Measurements from ENCODE around the gene KCTD19.

The KCTD19 gene

DNA sequence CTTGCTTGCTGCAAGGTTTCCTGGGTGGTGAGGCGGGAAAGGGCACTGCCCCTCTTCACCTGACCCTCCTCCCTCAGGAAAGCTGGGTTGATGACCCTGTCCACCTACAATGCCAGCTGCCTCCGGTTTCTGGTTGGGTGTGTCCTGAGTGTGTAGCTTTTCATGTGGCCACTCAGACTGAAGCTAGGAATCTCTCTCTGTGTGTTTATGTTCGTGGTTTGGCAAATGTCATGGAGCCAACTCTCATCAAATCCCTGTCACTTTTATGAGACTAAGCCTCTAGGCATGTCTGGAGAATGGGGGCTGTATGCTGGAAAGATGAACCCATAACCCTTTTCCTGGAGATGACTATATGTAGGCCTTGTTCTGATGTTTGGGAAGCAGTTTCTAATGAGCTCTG, 30.1 kb downstream of the KCTD19 start:
- peaks cover 20% of the 10 kb centered on the region for H3K4me1 ChIP-seq (ENCODE audit: control insufficient read depth, insufficient read depth, low read length)
- no peaks in the 10 kb centered on the region for H3K36me3 ChIP-seq (ENCODE audit: control insufficient read depth, insufficient read depth, low read length, severe bottlenecking)
- peak; percentile 53 for DNase-seq (ENCODE audit: low read depth)
- H3K9me3 ChIP-seq (ENCODE audit: control insufficient read depth, low read length): no peaks in the 10 kb centered on the region
- no peak overlapping the region for H3K9ac ChIP-seq (ENCODE audit: low read length)
- no peaks in the 10 kb centered on the region for H3K27me3 ChIP-seq (replicated peaks; ENCODE audit: control insufficient read depth, insufficient read depth, low read length)
- H3K4me3 ChIP-seq (ENCODE audit: low read length): no peak overlapping the region

DNA sequence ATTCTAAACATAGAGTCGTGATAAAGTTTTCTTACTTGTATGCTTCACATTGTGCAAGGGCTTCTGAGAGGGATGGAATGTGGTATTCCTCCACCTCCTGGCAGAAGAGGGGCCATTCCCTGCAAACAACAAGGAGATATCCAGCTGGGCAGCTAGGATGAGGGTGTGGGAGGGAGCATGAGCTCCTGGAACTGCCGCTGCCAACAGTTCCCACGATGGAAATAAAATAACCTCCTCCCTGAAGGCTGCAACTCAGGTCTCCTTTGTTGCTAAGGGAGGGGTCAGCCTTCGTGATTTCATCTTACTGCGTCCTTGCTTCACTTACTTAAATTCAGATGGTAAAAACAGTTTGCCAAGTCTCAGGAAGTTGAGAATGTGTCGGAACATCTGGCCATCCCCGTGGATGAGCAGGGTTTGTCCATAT, 31.6 kb downstream of the KCTD19 start:
- Histone ChIP-seq H3K4me3 (ENCODE audit: low read length) (peak overlapping the region; percentile 5), H3K36me3 (ENCODE audit: control insufficient read depth, insufficient read depth, low read length, severe bottlenecking) (no peaks in the 10 kb centered on the region), H3K4me1 (ENCODE audit: control insufficient read depth, insufficient read depth, low read length) (peaks cover 16% of the 10 kb centered on the region), H3K9me3 (ENCODE audit: control insufficient read depth, low read length) (no peaks in the 10 kb centered on the region), H3K9ac (ENCODE audit: low read length) (no peak overlapping the region), H3K27me3 (replicated peaks; ENCODE audit: control insufficient read depth, insufficient read depth, low read length) (no peaks in the 10 kb centered on the region)
- peak; percentile 42 for DNase-seq (ENCODE audit: low read depth)

DNA sequence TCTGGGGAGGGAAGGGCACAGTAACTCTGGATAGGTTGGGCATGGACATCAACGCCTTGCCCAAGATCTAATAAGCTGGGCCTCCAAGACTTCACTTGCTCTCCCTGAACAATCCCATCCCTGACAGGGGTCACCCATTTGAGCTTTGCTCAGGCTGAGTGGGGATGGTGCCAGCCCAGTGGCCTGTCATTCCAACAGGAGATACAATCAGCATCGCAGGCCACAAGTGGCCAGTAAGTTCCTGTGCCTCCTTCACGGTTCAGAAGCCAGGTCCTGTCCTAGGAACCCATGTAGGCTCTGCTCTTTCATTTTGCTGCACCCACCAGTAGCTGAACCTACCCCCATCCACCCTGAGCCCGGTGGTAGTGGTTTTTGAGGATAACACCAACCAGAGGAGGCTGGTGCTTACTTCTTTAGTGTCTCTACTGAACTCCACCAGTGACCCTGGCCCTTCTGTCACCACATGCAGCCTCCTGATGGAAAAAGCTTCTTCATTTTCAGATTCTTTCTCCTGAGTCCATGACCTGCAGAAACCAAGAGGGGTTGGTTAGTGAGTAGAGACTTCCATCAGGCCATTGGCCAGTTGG, 32.3 kb downstream of the KCTD19 start:
- Histone ChIP-seq H3K27me3 (replicated peaks; ENCODE audit: control insufficient read depth, insufficient read depth, low read length) (no peaks in the 10 kb centered on the region), H3K9me3 (ENCODE audit: control insufficient read depth, low read length) (no peaks in the 10 kb centered on the region), H3K9ac (ENCODE audit: low read length) (no peak overlapping the region), H3K36me3 (ENCODE audit: control insufficient read depth, insufficient read depth, low read length, severe bottlenecking) (no peaks in the 10 kb centered on the region), H3K4me1 (ENCODE audit: control insufficient read depth, insufficient read depth, low read length) (peaks cover 16% of the 10 kb centered on the region), H3K4me3 (ENCODE audit: low read length) (no peak overlapping the region)
- no peak for DNase-seq (ENCODE audit: low read depth)

DNA sequence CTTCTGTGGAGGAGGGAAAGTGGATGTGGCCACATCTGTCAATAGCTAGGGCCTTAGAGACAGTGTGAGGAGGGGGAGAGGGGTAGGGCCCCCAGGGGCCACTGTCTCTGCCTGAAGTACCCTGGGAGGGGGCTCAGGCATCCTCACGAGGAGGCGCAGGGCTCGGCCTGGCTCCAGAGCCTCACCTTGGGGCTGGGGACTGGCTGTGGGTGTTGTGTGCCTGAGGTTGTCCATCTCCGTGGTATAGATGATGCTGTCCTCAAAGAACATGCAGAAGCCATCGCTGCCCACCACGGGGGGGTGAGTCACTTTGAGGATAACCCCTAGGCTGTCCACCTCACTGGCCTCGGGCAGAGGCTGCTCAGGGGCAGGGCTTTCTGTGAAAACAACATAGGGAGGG, 35.1 kb downstream of the KCTD19 start:
- DNase-seq (ENCODE audit: low read depth): no peak
- no peak overlapping the region for H3K4me3 ChIP-seq (ENCODE audit: low read length)
- no peak overlapping the region for H3K9ac ChIP-seq (ENCODE audit: low read length)
- H3K9me3 ChIP-seq (ENCODE audit: control insufficient read depth, low read length): no peaks in the 10 kb centered on the region
- peaks cover 11% of the 10 kb centered on the region for H3K4me1 ChIP-seq (ENCODE audit: control insufficient read depth, insufficient read depth, low read length)
- H3K27me3 ChIP-seq (replicated peaks; ENCODE audit: control insufficient read depth, insufficient read depth, low read length): no peaks in the 10 kb centered on the region
- peaks cover 8% of the 10 kb centered on the region for H3K36me3 ChIP-seq (ENCODE audit: control insufficient read depth, insufficient read depth, low read length, severe bottlenecking)

DNA sequence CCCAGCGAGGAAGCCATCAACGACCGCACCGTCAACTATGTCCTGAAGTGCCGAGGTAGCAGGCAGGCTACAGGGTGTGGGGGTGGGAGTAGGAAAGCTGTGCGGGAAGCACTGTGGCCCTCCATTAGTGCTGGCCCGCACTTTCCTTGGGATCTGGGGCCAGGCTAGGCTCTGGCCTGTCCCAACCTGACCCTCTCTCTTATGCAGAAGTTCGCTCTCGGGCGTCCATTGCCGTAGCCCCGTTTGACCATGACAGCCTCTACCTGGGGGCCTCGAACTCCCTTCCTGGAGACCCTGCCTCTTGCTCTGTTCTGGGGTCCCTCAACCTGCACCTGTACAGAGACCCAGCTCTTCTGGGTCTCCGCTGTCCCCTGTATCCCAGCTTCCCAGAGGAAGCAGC, 38.6 kb downstream of the KCTD19 start:
- no peaks in the 10 kb centered on the region for H3K27me3 ChIP-seq (replicated peaks; ENCODE audit: control insufficient read depth, insufficient read depth, low read length)
- no peak for DNase-seq (ENCODE audit: low read depth)
- H3K4me3 ChIP-seq (ENCODE audit: low read length): no peak overlapping the region
- H3K4me1 ChIP-seq (ENCODE audit: control insufficient read depth, insufficient read depth, low read length): no peaks in the 10 kb centered on the region
- H3K9ac ChIP-seq (ENCODE audit: low read length): no peak overlapping the region
- H3K36me3 ChIP-seq (ENCODE audit: control insufficient read depth, insufficient read depth, low read length, severe bottlenecking): peaks cover 12% of the 10 kb centered on the region
- H3K9me3 ChIP-seq (ENCODE audit: control insufficient read depth, low read length): no peaks in the 10 kb centered on the region

GRCh38 chr16:67286441-67287235, 39.9 kb downstream of the KCTD19 start:
- no peaks in the 10 kb centered on the region for H3K4me1 ChIP-seq (ENCODE audit: control insufficient read depth, insufficient read depth, low read length)
- no peak for DNase-seq (ENCODE audit: low read depth)
- H3K36me3 ChIP-seq (ENCODE audit: control insufficient read depth, insufficient read depth, low read length, severe bottlenecking): peaks cover 19% of the 10 kb centered on the region
- H3K27me3 ChIP-seq (replicated peaks; ENCODE audit: control insufficient read depth, insufficient read depth, low read length): no peaks in the 10 kb centered on the region
- H3K4me3 ChIP-seq (ENCODE audit: low read length): no peak overlapping the region
- no peaks in the 10 kb centered on the region for H3K9me3 ChIP-seq (ENCODE audit: control insufficient read depth, low read length)
- no peak overlapping the region for H3K9ac ChIP-seq (ENCODE audit: low read length)

DNA sequence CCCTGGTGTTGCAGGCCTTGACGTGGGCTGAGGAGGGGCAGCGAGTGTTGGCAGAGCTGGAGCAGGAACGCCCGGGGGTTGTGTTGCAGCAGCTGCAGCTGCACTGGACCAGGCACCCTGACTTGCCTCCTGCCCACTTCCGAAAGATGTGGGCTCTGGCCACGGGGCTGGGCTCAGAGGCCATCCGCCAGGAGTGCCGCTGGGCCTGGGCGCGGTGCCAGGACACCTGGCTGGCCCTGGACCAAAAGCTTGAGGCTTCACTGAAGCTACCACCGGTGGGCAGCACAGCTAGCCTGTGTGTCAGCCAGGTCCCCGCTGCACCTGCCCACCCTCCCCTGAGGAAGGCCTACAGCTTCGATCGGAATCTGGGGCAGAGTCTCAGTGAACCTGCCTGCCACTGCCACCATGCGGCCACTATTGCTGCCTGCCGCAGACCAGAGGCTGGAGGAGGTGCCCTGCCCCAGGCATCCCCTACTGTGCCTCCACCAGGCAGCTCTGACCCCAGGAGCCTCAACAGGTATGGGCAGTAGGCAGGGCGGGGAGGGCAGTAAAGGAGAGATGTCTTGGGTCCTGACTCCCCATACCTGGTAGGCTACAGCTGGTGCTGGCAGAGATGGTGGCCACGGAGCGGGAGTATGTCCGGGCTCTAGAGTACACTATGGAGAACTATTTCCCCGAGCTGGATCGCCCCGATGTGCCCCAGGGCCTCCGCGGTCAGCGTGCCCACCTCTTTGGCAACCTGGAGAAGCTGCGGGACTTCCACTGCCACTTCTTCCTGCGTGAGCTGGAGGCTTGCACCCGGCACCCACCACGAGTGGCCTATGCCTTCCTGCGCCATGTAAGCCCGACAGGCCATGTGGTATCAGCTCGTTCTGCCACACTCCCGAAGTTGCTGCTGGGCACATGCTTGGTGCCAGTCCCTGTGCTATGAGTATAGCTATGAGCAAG, 41.6 kb downstream of the KCTD19 start:
- DNase-seq (ENCODE audit: low read depth): peak; percentile 48
- no peak overlapping the region for H3K4me3 ChIP-seq (ENCODE audit: low read length)
- H3K27me3 ChIP-seq (replicated peaks; ENCODE audit: control insufficient read depth, insufficient read depth, low read length): no peaks in the 10 kb centered on the region
- peaks cover 19% of the 10 kb centered on the region for H3K36me3 ChIP-seq (ENCODE audit: control insufficient read depth, insufficient read depth, low read length, severe bottlenecking)
- peaks cover 2% of the 10 kb centered on the region for H3K4me1 ChIP-seq (ENCODE audit: control insufficient read depth, insufficient read depth, low read length)
- no peak overlapping the region for H3K9ac ChIP-seq (ENCODE audit: low read length)
- H3K9me3 ChIP-seq (ENCODE audit: control insufficient read depth, low read length): no peaks in the 10 kb centered on the region

- Histone ChIP-seq H3K4me1 (ENCODE audit: control insufficient read depth, insufficient read depth, low read length) (peaks cover 5% of the 10 kb centered on the region), H3K4me3 (ENCODE audit: low read length) (no peak overlapping the region), H3K9ac (ENCODE audit: low read length) (no peak overlapping the region), H3K36me3 (ENCODE audit: control insufficient read depth, insufficient read depth, low read length, severe bottlenecking) (peaks cover 19% of the 10 kb centered on the region), H3K9me3 (ENCODE audit: control insufficient read depth, low read length) (no peaks in the 10 kb centered on the region), H3K27me3 (replicated peaks; ENCODE audit: control insufficient read depth, insufficient read depth, low read length) (no peaks in the 10 kb centered on the region)
- DNase-seq (ENCODE audit: low read depth): no peak
Observed at GRCh38 chr16:67283826-67284555, 42.5 kb downstream of the KCTD19 start.

- no peak overlapping the region for H3K4me3 ChIP-seq (ENCODE audit: low read length)
- no peak overlapping the region for H3K9ac ChIP-seq (ENCODE audit: low read length)
- no peaks in the 10 kb centered on the region for H3K27me3 ChIP-seq (replicated peaks; ENCODE audit: control insufficient read depth, insufficient read depth, low read length)
- H3K9me3 ChIP-seq (ENCODE audit: control insufficient read depth, low read length): no peaks in the 10 kb centered on the region
- DNase-seq (ENCODE audit: low read depth): no peak
- peaks cover 12% of the 10 kb centered on the region for H3K4me1 ChIP-seq (ENCODE audit: control insufficient read depth, insufficient read depth, low read length)
- peaks cover 19% of the 10 kb centered on the region for H3K36me3 ChIP-seq (ENCODE audit: control insufficient read depth, insufficient read depth, low read length, severe bottlenecking)
Observed at GRCh38 chr16:67283039-67283825, 43.3 kb downstream of the KCTD19 start.

DNA sequence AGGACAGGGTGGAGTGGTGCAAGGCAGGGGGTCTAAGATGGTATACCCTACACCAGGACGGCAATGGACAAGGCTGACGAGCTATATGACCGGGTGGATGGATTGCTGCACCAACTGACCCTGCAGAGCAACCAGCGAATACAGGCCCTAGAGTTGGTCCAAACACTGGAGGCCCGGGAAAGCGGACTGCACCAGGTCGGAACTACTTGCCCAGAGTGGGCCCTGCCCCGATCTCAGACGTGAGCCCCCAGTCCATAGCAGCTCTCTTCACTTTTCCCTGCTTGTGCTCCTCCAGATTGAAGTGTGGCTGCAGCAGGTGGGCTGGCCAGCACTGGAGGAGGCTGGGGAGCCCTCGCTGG, 44.1 kb downstream of the KCTD19 start:
- peaks cover 19% of the 10 kb centered on the region for H3K36me3 ChIP-seq (ENCODE audit: control insufficient read depth, insufficient read depth, low read length, severe bottlenecking)
- H3K9me3 ChIP-seq (ENCODE audit: control insufficient read depth, low read length): no peaks in the 10 kb centered on the region
- H3K27me3 ChIP-seq (replicated peaks; ENCODE audit: control insufficient read depth, insufficient read depth, low read length): no peaks in the 10 kb centered on the region
- DNase-seq (ENCODE audit: low read depth): no peak
- no peak overlapping the region for H3K9ac ChIP-seq (ENCODE audit: low read length)
- peaks cover 20% of the 10 kb centered on the region for H3K4me1 ChIP-seq (ENCODE audit: control insufficient read depth, insufficient read depth, low read length)
- no peak overlapping the region for H3K4me3 ChIP-seq (ENCODE audit: low read length)
